HG03064 (cell line): ENCODE results near the gene RFXANK.

ENCODE experiments used
- ATAC-seq: cut with Tn5 transposase; IDR thresholded peaks from one replicate; pipeline ENCODE4 v1.9.1; 2021; ENCODE audit warnings: low read depth; ENCODE audit not compliant: unreplicated experiment

RFXANK gene

DNA sequence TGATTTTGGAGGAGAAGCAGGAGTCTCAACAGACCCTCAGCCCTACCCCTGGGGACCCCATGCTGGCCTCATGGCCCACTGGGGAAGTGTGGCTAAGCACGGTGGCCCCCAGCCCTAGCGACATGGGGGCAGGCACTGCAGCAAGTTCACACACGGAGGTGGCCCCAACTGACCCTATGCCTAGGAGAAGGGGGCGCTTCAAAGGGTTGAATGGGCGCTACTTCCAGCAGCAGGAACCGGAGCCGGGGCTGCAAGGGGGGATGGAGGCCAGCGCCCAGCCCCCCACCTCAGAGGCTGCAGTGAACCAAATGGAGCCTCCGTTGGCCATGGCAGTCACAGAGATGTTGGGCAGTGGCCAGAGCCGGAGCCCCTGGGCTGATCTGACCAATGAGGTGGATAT is 34.6 kb downstream of the RFXANK start:
- ATAC-seq, result no peak

GRCh38 chr19:19227217-19227616 is 35.2 kb downstream of the RFXANK start:
- no peak for ATAC-seq

- ATAC-seq, result no peak
Observed at GRCh38 chr19:19229701-19230100, 37.6 kb downstream of the RFXANK start.

DNA sequence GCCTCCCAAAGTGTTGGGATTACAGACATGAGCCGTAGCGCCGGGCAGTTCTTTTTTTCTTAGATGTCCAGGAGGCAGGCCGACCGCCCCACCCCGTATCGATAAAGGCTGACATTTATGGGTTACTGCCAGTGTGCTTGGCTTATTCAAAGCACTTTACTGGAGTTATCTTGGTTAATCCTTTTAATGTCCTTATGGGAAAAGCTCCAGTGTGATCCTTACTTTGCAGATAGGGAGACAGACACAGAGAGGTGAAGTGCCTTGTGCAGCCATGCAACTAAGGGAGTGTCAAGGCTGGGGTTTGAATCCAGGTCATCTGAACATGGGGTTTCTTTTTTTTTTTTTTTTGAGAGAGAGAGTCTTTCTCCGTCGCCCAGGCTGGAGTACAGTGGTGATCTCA is 38.9 kb downstream of the RFXANK start:
- no peak for ATAC-seq

GRCh38 chr19:19232261-19232721 is 40.2 kb downstream of the RFXANK start:
- no peak for ATAC-seq

DNA sequence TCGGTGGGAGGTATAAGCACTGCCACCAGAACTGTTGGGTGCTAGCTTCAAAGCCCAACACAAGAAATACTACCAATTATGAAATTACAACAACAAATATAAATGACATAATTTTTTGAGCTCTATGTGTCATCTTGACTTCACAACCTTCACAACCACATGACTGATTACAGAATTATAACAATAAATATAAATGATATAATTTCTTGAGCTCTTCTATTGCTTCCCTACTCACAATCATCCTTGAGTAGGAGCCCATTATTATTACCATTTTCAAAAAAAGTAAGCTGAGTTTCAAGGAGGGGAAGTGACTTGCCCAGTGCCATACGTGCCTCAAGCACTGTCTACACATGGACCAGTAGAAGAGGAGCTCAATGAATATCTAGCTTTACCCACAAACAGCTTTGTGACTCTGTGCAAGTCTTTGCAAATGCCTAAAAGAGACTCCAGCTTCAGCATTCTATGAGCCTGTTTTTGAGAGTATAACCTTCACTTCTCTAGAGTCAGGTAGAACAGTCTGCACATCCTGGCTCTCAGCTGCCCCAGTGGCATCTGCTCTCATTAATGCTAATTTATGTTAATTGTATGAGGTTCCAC is 42.3 kb downstream of the RFXANK start:
- ATAC-seq, result no peak

DNA sequence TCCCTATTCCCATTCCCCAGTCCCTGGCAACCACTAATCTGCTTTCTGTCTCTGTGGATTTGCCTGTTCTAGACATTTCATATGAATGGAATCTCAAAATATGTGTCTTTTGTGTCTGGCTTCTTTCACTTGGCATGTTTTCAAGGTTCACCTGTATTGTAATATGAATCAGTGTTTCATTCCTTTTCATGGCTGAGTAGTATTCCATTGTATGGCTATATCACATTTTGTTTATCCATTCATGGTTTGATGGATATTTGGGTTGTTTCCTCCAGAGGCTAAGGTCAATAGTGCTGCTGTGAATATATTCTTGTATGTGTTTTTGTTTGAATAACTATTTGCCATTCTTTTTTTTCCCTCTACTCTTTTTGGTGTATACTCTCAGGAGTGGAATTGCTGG is 44.1 kb downstream of the RFXANK start:
- ATAC-seq, result no peak

DNA sequence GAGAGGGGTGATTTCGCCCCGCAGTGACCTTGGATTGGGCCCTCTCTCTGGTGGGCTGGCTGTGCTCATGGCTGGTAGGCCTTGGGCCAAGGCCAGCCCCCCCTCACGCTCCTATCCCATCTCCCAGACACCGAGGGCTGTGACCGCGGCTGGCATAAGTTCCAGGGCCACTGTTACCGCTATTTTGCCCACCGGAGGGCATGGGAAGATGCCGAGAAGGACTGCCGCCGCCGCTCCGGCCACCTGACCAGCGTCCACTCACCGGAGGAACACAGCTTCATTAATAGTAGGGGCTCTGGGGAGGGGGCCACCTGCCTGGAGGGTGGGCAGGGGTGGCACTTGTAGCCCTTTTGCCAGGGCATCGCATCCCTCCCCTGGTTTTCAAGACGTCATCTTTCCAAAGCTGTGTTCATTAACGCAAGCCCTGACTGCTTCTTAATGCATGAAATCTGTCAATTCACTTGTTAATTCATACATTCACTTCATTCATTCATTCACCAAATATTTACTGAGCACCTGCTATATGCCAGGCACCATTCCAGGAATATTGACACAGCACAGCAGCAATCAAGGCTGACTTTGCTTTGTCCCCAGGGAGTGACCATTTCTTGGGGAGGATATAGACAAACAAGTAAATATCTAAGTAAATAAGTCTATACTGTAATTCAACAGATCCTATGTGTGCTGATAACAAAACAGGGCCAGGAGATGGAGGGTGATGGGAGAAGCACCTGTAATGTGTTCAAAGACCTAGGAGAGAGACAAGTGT is 46.3 kb downstream of the RFXANK start:
- no peak for ATAC-seq

GRCh38 chr19:19239675-19240074 is 47.6 kb downstream of the RFXANK start:
- ATAC-seq, result no peak

GRCh38 chr19:19240476-19240875 is 48.4 kb downstream of the RFXANK start:
- ATAC-seq, result no peak

DNA sequence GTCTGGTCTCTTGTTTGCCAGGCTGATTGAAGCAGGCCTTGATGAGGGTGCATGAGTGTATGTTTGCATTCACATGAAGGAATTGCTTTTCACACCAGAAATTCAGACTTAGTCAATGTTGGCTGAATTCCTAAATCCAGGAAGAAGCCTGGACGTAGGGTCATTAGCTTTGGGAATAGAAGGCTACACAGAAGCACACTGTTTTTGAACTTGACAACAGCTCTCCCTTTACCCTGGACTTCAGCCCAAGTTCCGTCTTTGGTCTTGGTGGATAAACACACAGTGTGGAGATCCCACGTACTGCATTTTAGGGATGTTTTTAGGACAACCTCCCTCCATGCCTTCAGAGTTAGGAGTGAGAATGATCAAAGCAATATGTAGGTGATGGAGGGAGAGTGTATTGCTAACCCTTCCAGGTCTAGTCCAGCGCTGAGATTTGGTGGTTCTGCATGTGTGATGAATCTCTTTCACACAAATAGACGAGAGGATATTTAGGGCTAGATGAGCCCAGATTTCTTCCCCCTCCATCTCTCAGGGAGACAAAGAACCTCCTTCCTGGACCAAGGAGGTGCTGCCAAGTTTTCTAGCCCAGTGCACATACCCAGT is 58.2 kb downstream of the RFXANK start:
- ATAC-seq, result no peak
